Spinal cord (tissue), 10 donors: Measurements from ENCODE around the gene MRPL44. TPM values are rescaled to one million over a fixed set of nuclear protein-coding genes. Genes with fewer than 3 reads are reported as not detected.

Source experiments
- DNase-seq, 6 donors: peaks; one replicate each; pipeline versions ENCODE4 v3.0.0 to v3.0.0-alpha.2; 2013 to 2015; ENCODE audit warnings: low spot score in 6 of 6, low read depth in 4 of 6
- H3K27ac ChIP-seq: one replicate; pipeline ENCODE4 v1.5.1; 2013; ENCODE audit warnings: low read depth, low read length, control low read depth
- H3K27me3 ChIP-seq: one replicate; pipeline ENCODE4 v1.6.1; 2013; ENCODE audit warnings: low read length; ENCODE audit not compliant: control insufficient read depth, insufficient read depth
- H3K36me3 ChIP-seq: one replicate; pipeline ENCODE4 v1.6.1; 2013; ENCODE audit warnings: low read length; ENCODE audit not compliant: control insufficient read depth, insufficient read depth
- H3K4me1 ChIP-seq: one replicate; pipeline ENCODE4 v1.6.1; 2013; ENCODE audit warnings: low read length; ENCODE audit not compliant: control insufficient read depth, insufficient read depth
- H3K4me3 ChIP-seq: one replicate; pipeline ENCODE4 v1.5.1; 2013; ENCODE audit warnings: low read depth, low read length, control low read depth
- H3K9me3 ChIP-seq: one replicate; pipeline ENCODE4 v1.6.1; 2013; ENCODE audit warnings: low read length; ENCODE audit not compliant: control insufficient read depth, insufficient read depth
- WGBS: methylation state at CpG from one replicate; pipeline ENCODE4 v1.1.5; 2013; ENCODE audit warnings: missing lambda C conversion rate; ENCODE audit not compliant: insufficient coverage; 5-methylcytosine and 5-hydroxymethylcytosine counted together
- polyA plus RNA-seq, 2 donors: library from polyadenylated mRNA; unstranded; fragments of 120-200 nt; gene quantifications; one replicate each; pipeline ENCODE4 v1.2.1, GENCODE V29; 2013; ENCODE audit not compliant: insufficient read length in 2 of 2
- total RNA-seq, 2 donors: library from RNA; depleted of rRNA in 1 of 2; stranded (reverse); fragments of 120-200 nt in 1 of 2; fragments of >200 nt in 1 of 2; gene quantifications; one replicate each; pipeline versions ENCODE4 v1.2.3 to v1.2.4, GENCODE V29; 2013 to 2014
- donor health status: healthy.

MRPL44 gene
- total and polyA plus RNA-seq, 4 donors, result 34.4 to 51.7 (median 40.3) TPM

GRCh38 chr2:223980397-223980735 is 23.1 kb downstream of the MRPL44 start:
- H3K4me3 ChIP-seq, result no peak overlapping the region
- H3K36me3 ChIP-seq, result peaks cover 8% of the 10 kb centered on the region
- DNase-seq, result no peak
- no peaks in the 10 kb centered on the region for H3K27me3 ChIP-seq
- no peaks in the 10 kb centered on the region for H3K4me1 ChIP-seq
- no peak overlapping the region for H3K27ac ChIP-seq
- no peaks in the 10 kb centered on the region for H3K9me3 ChIP-seq
- WGBS, result 71% methylated on average over 1 of the region's 1 CpG

GRCh38 chr2:223980803-223981202 is 23.5 kb downstream of the MRPL44 start:
- WGBS, result 100% methylated on average over 2 of the region's 4 CpGs
- H3K27me3 ChIP-seq, result no peaks in the 10 kb centered on the region
- H3K27ac ChIP-seq, result no peak overlapping the region

GRCh38 chr2:223981241-223981640 is 24.0 kb downstream of the MRPL44 start:
- no peak for DNase-seq
- 100% methylated on average over 1 of the region's 1 CpG for WGBS

More at GRCh38 chr2:223980803-223981202, 23.5 kb downstream of the MRPL44 start:
- Histone ChIP-seq H3K4me3 (no peak overlapping the region), H3K9me3 (no peaks in the 10 kb centered on the region), H3K4me1 (no peaks in the 10 kb centered on the region), H3K36me3 (peaks cover 8% of the 10 kb centered on the region)
- DNase-seq, result no peak

GRCh38 chr2:223989206-223989855 is 32.1 kb downstream of the MRPL44 start:
- DNase-seq, result no peak
- Histone ChIP-seq H3K9me3 (no peaks in the 10 kb centered on the region), H3K36me3 (peaks cover 17% of the 10 kb centered on the region), H3K4me1 (peaks cover 6% of the 10 kb centered on the region), H3K27me3 (no peaks in the 10 kb centered on the region), H3K27ac (no peak overlapping the region), H3K4me3 (no peak overlapping the region)
- WGBS, result 86% methylated on average over 9 of the region's 10 CpGs

More at GRCh38 chr2:223981241-223981640, 24.0 kb downstream of the MRPL44 start:
- Histone ChIP-seq H3K9me3 (no peaks in the 10 kb centered on the region), H3K36me3 (peaks cover 8% of the 10 kb centered on the region), H3K27ac (no peak overlapping the region), H3K4me3 (no peak overlapping the region), H3K4me1 (no peaks in the 10 kb centered on the region), H3K27me3 (no peaks in the 10 kb centered on the region)

GRCh38 chr2:223989856-223990232 is 32.6 kb downstream of the MRPL44 start:
- Histone ChIP-seq H3K27me3 (no peaks in the 10 kb centered on the region), H3K4me3 (no peak overlapping the region), H3K4me1 (peaks cover 6% of the 10 kb centered on the region), H3K9me3 (no peaks in the 10 kb centered on the region), H3K27ac (no peak overlapping the region), H3K36me3 (peaks cover 18% of the 10 kb centered on the region)
- WGBS, result 62% methylated on average over 1 of the region's 3 CpGs
- DNase-seq, result no peak

GRCh38 chr2:223991611-223992010 is 34.3 kb downstream of the MRPL44 start:
- no peaks in the 10 kb centered on the region for H3K27me3 ChIP-seq
- peaks cover 6% of the 10 kb centered on the region for H3K4me1 ChIP-seq
- no peak overlapping the region for H3K27ac ChIP-seq
- H3K36me3 ChIP-seq, result peaks cover 29% of the 10 kb centered on the region
- no peaks in the 10 kb centered on the region for H3K9me3 ChIP-seq
- whole genome bisulfite sequencing, result 90% methylated on average over 12 of the region's 12 CpGs
- DNase-seq, result no peak
- H3K4me3 ChIP-seq, result no peak overlapping the region

- Histone ChIP-seq H3K4me1 (peaks cover 6% of the 10 kb centered on the region), H3K27ac (no peak overlapping the region), H3K36me3 (peaks cover 37% of the 10 kb centered on the region), H3K27me3 (no peaks in the 10 kb centered on the region), H3K4me3 (no peak overlapping the region), H3K9me3 (no peaks in the 10 kb centered on the region)
- DNase-seq, result peak; percentile 64 to 96 (median 74)
- 34% methylated on average over 4 of the region's 5 CpGs for WGBS
Observed at GRCh38 chr2:223993634-223994232, 36.5 kb downstream of the MRPL44 start.

GRCh38 chr2:223994562-223995162 is 37.4 kb downstream of the MRPL44 start:
- no peak overlapping the region for H3K4me3 ChIP-seq
- DNase-seq, result no peak
- H3K9me3 ChIP-seq, result no peaks in the 10 kb centered on the region
- WGBS, result 91% methylated on average over 3 of the region's 4 CpGs
- peaks cover 10% of the 10 kb centered on the region for H3K4me1 ChIP-seq
- peaks cover 32% of the 10 kb centered on the region for H3K36me3 ChIP-seq
- no peak overlapping the region for H3K27ac ChIP-seq
- no peaks in the 10 kb centered on the region for H3K27me3 ChIP-seq

GRCh38 chr2:223995569-223995968 is 38.3 kb downstream of the MRPL44 start:
- H3K27ac ChIP-seq, result no peak overlapping the region
- 81% methylated on average over 2 of the region's 5 CpGs for WGBS
- peaks cover 10% of the 10 kb centered on the region for H3K4me1 ChIP-seq
- peaks cover 32% of the 10 kb centered on the region for H3K36me3 ChIP-seq
- DNase-seq, result no peak
- no peaks in the 10 kb centered on the region for H3K9me3 ChIP-seq
- no peak overlapping the region for H3K4me3 ChIP-seq
- no peaks in the 10 kb centered on the region for H3K27me3 ChIP-seq

GRCh38 chr2:223996391-223996790 is 39.1 kb downstream of the MRPL44 start:
- H3K4me1 ChIP-seq, result peaks cover 10% of the 10 kb centered on the region
- no peaks in the 10 kb centered on the region for H3K9me3 ChIP-seq
- H3K4me3 ChIP-seq, result no peak overlapping the region
- H3K27ac ChIP-seq, result no peak overlapping the region
- WGBS, result 85% methylated on average over 3 of the region's 6 CpGs
- peaks cover 33% of the 10 kb centered on the region for H3K36me3 ChIP-seq
- no peak for DNase-seq
- no peaks in the 10 kb centered on the region for H3K27me3 ChIP-seq
